GM11168 (cell line): ENCODE results near the gene SPDYC.

Experiments
- in situ Hi-C: fragments of 300-500 bp; cut with MboI; formaldehyde crosslinking; loops from one replicate; pipeline ENCODE4 v1.12.0; 2022; ENCODE audit warnings: low sequenced_read_pairs; ENCODE audit not compliant: unreplicated experiment

The SPDYC gene, protein sequence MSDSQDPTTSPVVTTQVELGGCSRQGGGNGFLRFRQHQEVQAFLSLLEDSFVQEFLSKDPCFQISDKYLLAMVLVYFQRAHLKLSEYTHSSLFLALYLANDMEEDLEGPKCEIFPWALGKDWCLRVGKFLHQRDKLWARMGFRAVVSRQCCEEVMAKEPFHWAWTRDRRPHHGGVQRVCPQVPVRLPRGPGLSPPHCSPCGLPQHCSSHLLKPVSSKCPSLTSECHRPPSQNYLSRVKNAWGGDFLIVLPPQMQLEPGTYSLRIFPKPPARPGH

DNA sequence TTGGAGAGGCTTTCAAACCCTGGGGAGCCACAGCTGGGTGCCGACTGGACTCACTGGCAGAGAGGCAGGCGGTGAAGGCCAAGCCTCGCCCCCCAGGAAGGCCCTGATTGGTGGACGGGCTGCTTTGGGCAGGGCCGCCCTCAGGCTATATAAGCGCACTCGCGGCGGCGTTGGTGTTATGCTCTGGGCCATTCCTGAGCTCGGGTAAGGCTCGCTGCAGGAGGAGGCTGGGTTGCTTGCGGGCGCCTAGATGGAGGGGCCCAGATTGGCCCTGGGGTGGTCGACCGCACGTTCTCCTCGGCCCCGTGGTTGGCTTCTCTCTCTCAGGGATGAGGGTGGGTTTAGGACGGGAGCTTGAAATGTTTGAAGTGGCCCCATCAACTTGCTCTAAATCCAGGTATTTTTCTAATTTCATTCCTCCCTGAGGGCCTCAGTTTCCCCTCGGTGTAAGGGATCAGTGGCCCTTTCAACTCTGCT lies at the start of gene SPDYC:
Gene SPDYC (plus strand): TSS at position 176 of the 477 bp plus-strand sequence. CDS start 1,125 bp downstream, outside the sequence.
- in situ Hi-C loops = no loop called here

DNA sequence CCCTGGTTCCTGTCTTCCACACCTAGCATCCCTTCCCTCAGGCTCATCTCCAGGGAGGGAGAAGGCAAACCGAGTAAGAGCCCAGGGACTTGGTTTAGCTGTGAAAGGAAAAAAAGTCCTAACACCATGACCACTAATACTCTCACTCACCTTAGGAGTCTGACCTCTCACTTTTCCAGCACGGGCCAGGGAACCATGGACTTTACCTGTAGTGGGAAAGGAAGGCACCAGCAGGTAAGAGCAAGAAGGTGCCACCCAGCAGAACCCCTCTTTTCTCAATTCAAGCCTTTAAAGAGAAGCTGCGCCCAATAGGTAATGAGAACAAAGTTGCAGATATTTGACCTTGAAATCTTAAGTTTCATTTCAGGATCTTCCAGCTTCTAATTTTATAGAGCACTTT lies 49.2 kb upstream of the SPDYC start:
- in situ Hi-C loops = no loop called here

DNA sequence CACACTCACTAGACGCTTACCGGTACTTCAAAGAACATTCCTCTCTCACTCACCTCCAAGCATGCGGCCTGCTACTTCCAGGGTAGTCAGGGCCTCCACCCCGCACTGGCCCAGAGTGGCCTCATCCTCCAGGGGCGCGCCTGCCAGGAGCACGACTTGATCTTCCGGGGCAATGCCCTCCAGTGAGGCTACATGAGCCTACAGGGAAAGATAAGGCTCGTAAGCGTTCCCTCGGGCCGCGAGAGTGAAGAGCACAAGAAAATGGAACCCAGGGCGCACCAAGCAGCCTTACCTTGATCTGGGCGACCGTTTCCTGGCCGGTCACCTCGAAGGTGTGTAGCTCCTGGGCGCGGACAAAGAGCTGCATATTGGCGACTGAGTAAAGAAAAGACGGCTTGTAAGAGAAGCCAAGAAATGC lies 48.6 kb upstream of the SPDYC start:
- in situ Hi-C loops = no loop called here

DNA sequence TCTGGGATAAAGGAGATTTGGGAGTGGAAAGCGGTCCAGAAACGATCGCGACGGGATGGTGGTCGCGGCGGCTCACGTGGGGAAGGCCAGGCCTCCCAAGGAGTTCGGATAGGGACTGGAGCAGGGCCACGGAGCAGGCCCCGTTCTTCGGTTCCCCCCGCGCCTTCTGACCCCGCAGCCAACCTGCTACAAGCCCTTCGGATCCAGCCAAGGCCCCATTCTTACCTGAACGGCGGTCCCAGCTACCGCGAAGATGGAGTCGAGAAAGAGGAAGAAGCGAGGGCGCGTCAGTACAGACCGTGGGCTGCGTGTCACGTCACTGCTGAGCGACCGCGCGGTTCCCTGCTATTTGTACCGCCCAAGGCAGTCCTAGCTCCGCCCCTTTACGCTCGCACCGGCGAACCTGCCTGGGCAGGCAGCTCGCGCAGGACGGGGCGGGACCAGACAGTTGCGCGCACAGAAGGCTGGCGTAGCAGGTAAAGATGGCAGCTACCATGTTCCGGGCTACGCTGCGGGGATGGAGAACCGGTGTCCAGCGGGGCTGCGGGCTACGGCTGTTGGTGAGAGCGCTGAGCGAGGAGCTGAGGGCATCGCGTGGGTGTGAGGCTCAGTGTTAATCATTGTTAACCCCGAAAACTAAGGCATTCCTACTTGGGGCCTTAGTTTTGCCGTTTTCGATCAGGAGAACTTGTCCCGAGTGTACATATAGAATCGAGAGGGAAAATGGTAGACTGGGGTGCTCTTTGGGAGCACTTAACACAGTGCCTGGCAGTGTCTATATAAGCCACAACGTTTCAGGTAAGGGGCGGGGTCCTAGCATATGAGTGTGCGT lies 48.0 kb upstream of the SPDYC start, which contains the start of the genes FAU and MRPL49:
Gene FAU (minus strand): TSS at position 270 of the 832 bp plus-strand sequence. CDS start 321 bp downstream, outside the sequence.
Gene MRPL49 (plus strand): TSS at position 457 of the 832 bp plus-strand sequence. CDS start 26 bp downstream, at position 483.
- in situ Hi-C loops = no loop called here

DNA sequence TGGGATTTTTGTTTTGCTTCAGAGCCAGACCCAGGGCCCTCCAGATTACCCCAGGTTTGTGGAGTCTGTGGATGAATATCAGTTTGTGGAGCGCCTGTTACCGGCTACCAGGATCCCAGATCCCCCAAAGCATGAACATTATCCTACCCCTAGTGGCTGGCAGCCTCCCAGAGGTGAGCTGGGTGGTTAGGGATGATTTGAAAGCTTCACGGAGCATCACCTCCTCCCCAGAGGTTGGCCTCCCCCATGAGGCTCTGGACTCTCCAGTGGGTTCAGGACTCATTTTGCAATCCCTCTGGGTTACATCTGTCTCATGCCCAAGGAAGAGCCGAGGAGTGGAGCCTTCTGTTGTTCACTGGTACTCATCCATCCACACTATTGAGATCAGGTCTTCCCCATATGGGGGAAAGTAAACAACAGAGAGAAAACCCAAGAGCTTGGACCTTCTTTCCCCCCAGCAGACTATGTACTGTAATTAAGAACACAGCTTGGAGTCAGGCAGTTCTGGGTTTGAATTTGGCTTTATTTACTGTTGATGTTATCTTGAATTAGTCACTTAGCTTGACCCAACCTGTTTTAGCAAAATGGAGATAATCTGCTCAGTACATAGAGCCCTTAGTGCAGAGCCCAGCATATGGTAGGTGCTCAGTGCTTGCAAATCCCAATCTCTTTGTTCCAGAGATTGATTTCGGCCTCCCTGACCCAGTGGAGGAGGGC lies 45.4 kb upstream of the SPDYC start:
- in situ Hi-C loops = no loop called here

DNA sequence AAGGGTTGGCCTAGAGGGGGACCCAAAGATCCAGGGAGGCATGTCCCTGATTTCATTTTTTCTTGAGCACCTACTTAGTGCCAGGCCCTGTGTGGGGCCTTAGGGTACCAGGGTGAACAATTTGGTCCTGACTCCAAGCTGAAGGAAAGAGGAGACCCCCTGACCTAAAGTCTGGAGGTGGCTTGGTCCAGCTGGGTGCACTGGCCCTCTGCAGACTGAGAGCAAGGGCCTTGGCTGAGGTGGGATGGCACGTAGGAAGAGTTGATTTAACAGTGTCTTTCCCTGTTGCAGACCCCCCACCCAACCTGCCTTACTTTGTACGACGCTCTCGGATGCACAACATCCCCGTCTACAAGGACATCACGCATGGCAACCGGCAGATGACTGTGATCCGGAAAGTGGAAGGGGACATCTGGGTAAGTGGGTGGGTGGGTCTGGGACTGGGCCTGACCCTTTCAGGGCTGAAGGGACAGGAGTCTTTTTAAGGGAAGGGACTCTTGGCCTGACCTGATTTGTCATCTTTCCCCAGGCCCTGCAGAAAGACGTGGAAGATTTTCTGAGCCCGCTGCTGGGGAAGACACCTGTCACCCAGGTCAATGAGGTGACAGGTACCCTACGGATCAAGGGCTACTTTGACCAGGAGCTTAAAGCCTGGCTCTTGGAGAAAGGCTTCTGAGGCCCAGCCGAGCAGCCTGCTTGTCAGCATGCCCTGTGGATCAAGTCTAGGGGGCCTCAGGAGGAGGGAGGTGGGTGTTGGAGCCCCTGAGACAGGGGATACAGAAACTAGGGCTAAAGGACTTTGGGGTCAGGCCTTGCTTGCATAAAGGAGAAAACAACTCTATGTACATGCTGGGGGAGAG lies 44.6 kb upstream of the SPDYC start:
- in situ Hi-C loops = no loop called here

DNA sequence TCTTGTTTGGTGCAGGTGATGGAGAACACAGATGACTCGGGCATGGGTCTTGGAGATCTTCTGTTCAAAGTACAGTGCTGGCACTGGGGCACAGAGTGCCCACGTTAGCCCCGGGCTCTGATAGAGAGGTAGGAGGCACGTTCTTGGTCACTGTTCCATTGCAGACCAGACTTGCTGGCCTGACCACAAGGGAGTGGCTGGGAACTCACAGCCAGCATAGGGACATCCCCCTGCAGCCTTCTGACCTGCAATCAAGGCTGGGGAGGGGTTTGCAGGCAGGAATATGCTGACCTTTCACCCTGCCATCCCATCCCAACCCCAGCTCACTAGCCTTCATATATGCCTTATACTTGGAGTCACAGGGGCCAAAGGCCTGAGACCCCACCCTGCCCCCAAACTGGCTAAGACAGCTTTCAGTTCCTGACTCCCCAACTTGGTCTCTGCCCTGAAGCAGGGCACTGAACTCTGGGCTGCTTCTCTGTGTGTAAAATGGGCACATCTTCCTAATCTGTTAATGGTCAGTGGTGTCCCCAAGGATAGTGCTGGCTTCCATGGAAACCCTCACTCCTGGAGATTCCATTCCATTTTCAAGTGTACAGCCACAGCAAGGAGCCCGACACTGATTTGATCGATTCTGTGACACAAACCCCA lies 43.3 kb upstream of the SPDYC start:
- in situ Hi-C loops = no loop called here

DNA sequence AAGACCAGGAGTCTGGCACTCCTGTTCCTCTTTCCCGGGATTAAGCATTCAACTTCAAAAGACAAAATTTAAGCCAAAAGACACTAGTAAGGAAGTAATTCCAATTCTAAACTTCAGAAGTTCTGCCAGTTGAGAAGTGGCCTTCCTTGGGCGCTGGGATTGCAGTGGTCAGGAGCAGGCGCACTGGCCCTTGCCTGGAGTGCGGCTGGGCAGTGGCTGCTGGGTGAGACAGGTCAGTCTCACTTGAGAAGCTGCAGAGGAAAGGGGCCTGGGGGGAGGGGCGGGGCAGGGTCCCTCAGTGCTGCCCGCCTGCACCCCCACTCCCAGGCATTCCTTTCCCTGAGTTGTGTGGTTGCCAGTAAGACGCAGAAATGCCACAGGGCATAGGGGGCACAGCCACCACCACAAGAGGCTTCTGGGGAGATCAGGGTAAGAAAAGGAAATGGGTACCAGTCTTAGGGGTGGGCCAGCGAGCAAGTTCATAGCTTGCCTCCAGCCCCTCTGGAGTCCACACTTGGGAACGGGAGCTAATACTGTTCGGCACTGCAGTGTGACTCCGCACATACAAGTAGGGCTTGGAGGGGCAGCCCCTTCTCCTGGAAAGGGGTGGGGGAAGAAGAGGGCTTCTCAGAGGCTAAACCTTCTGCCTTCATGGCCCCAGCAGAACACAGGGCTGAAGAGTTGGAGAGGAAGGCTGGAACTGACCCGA lies 42.4 kb upstream of the SPDYC start:
- in situ Hi-C loops = no loop called here

DNA sequence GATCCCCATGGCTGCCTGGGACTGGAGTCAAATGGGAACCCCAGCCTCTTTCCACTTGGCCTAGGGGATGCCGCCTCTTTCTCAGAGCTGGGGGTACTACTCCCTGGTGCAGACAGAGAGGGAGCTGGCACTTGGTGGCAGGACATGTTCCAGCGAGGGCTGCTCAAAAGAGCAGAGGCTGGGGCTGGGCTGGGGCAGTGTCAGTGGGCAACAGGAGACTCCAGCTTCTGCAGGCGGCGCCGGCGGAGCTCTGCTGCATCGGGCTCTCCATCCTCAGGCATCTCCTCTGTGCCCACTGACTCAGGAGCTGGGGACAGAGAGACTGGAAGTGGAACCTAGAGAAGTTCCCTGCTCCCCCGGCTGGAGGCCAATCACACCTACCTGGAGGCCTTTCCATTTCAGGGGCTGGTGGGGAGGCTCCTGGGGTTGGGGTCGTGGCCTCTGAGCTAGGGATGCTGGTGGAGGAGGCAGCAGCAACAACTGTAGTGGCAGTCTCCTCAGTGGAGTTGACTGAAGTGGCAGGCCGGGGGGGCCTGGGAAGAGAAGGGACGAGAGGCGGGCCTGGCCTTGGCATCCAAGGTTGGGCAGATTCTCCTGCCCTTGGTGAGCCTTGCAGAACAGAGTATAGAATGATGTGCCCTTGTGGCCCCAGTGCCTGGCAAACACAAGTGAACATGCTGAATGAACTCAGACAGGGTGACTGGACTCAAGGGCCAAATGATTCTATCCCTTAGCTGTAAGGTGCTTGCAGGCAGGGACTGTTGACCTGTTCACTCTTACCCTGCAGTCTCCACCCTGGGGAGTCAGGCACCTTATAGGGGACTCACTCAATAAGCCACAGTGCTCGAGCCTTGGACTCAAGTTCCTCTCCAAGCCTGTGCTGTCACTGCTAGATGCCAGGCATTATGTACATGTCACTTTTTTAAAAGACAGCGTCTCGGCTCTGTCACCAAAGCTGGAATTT lies 41.6 kb upstream of the SPDYC start:
- in situ Hi-C loops = no loop called here

DNA sequence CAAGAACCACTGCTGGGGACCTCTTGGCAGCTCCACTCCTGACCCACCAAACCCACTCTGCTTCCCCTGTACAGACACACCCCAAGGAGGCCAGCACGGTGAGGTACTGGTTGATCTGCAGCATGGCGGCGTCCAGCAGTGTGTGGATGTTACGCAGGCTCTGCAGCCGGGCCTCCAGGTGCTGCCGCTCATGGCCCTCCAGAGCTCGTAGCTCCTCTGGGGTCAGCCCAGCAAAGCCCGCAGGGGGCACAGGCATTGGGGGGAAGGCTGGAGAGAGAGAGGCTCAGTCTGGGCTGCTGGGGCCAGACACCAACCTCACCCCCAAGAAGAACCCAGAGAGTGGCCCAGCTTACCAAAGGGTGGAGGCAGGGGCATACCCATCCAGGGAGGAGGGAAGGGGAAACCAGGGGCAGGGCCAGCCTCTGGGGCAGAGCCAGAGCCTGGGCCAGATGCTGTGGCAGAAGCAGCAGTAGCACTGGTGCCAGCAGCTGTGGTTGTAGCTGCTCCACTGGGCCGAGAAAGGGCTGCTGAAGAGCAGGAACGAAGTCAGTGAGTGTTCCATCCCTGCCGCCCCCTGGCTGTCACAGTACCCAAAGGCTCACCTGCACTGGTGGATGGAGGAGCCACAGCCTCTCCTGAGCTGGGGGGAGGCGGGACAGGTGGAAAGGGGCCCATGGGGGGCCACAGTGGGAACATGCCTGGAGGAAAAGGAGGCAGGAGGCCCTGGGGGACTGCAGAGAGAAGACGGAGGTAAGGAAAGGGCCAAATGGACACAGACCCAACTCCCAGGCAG lies 40.2 kb upstream of the SPDYC start:
- in situ Hi-C loops = no loop called here

DNA sequence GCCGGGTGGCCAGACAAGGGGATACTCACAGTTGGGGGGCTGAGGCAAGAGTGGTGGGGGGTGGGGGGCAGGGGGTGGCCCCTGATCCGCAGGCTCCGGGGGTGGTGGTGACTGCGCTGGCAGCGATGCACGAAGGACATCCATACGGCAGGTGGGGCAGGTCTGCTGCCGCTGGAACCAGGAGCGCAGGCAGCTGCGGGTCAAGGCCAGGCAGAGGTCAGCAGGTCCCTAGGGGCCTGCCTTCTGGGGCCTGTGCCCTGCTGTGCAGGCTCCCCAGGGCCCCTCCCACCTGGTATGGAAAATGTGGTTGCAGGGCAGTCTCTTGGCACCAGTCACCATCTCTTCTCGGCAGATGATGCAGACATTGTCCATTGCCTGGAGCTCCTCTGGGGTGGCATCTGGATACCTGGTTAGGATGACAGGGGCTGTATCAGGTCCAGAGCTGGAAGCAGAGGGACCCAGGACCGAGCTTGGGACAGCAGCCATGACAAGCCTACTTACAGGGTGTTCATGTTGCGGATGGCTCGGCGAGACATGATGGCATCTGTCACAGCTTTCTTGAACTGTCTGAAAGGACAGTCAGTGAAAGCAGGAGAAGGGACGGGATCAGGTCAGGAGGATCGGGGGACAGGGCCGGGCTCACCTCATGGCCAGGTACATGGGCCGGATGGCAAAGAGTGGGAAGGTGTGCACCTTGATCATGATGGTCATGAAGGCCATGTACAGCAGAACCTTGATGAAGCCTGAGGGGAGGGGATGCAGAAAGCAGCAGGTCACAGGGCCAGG lies 39.2 kb upstream of the SPDYC start:
- in situ Hi-C loops = no loop called here

DNA sequence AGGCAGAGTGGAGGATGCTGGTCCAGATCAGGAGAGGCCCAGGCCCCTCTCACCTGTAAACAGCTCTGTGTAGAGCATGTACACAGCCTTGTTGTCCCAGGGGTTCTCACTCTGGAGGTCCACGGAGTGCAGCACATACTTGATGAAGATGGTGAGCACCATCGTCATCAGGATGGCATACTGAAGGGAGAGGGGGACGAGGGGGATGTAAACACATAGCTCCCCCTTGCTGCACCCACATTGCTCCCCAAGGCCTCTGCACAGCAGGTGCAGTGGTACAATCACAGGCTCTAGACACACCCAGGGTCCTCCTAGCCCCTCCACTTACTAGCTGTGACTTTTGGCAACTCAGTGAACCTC lies 38.6 kb upstream of the SPDYC start:
- in situ Hi-C loops = no loop called here

DNA sequence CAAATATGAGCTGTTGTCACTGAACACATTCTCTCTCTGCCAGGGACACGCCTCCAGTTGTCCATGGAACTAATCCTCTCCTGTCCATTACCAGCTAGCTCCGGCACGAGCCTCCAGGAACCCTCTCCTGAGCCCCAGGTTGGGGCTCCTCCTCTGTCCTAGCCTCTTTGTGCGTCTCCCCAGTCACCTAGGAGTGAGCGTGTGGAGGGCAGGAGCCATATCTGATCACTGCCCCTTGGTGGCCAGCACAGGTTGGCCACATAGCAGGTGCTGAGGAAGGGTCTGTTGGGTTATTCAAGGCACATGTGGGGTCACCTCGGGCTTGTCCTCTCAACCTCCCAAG lies 38.2 kb upstream of the SPDYC start:
- in situ Hi-C loops = no loop called here

DNA sequence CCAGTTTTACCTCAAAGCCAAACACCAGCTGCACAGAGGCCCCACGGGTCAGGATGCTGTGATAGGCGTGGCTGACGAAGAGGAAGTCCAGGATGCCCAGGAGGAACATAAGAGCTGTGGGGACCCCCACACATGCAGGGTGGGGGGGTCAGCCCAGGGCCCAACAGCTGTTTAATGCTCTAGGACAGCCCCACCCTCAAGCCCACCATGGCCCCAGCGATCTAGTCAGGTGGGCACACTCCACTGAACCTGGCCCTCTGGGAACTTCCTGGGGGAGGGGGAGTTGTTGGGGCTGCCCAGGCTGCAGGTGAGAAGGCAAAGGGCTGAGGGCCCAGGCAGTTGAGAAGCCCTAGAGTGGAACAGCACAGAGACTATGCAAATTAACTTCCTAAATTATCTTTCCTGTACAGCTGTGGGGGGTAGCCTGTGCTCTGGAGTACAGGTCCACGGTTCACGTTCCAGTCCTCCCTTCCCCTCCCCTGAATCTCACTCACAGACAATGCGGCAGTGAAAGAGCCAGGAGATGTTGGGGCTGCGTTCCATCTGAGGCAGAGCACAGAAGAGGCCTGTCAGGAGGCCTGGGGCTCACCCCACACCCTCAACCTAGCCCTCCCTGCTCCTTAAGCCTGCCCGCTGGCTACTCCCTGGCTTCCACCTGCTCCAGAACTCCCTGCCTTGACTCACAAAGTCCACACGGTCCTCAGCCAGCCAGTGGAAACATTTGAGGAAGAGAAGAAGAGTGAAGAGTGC lies 37.6 kb upstream of the SPDYC start:
- in situ Hi-C loops = no loop called here

DNA sequence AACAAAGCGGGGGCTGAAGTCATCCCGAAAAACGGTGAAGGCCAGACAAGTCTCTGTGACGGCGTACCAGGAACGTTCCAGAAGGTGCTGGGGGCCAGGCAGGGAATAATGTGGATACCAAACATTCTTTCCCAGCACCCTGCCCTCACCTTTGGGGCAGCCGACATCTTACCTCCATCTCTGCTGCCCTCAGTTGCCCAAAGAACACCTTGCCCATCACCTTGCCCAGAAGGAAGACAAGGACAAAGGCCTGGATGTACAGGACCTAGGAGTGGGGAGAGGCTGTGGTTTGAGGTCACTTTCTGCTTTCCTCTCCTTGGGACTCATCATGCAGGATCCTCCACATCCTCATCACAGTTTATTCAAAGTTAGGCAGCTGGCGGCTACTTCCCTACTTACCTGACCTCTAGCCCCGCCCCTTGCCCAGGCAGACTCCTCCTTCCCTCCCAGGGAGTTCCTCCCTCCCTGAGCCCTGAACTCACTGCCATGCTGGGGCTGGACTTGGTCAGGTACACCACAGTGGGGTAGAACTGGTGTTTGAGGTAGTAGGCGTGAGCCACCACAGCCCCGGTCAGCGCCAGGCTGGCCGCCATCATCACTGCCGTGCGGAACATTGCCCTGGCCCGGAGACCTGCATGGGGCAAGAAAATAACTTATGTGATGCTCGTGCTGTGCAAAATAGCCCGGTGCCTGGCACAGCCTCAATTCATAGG lies 36.9 kb upstream of the SPDYC start:
- in situ Hi-C loops = no loop called here
